NCI-H1417 treated with DMSO at 0.1 percent for 48 hours (cell line): Measurements from ENCODE around the gene OXA1L.
"Not testable (repeated sequence)": the region's sequence is repeated elsewhere in the genome, so short reads cannot be mapped to it uniquely, and the experiment has no call there.

ENCODE experiments used
- DNase-seq: peaks from one replicate; lab custom pipeline; 2025; lab: John Stamatoyannopoulos, UW

OXA1L gene

DNA sequence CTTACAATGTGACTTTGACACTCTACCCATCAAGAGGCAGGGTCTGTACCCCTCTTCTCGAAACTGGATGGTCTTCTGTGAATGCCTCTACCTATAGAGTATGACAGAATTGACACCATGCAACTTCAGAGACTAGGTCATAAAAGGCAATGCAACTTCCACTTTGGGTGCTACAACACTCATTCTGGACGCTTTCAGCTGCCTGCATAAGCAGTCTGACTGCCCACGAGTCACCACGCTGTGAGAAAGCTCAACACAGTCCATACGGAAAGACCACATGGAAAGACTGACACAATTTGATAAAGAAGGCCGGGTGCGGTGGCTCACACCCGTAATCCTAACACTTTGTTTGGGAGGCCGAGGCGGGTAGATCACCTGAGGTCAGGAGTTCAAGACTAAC lies 33.9 kb downstream of the OXA1L start:
- DNase-seq = no peak

DNA sequence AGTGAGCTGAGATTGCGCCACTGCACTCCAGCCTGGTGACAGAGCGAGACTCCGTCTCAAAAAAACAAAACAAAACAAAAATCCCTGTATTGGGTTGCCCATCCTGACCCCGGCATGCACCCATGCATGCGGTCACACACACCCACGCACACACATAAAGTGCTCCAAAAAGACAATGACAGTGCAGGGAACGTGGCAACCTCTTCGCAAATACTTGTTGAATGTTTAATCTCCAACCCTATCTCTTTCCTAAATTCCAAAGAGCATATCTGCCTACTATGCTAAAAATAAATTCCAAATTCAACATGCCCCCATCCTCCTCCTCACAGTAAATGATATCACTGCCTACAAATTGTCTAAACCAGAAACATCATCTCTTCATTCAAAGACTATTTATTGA lies 35.2 kb downstream of the OXA1L start:
- no peak for DNase-seq

DNA sequence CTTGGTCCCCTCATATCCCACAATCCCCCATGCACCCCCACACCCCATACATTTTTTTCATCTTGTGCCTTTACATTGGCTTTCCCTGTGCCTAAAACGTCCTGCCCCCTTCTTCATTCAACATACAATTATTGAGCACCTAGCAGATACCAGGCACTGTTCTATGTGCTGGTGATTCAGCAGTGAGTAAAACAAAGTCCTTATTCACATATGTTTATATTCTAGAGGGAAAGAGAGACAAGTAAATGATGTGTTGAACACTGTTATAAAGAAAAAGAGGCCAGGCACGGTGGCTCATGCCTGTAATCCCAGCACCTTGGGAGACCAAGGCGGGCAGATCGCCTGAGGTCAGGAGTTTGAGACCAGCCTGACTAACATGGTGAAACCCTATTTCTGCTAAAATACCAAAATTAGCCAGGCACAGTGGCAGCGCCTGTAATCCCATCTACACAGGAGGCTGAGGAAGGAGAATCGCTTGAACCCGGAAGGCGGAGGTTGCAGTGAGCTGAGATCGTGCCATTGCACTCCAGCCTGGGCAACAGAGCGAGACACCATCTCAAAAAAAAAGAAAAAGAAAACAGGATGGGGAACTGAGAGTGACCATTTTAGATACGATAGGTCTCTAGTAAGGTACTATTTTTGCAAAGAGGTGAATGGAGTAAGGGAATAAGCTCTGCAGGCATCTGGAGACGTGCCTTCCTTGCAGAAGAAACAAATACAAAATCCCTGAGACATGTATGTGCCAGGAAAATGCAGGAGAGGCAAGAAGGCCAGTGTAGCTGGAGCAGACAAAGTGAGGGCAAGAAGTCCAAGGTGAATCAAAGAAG lies 36.6 kb downstream of the OXA1L start:
- DNase-seq = no peak

DNA sequence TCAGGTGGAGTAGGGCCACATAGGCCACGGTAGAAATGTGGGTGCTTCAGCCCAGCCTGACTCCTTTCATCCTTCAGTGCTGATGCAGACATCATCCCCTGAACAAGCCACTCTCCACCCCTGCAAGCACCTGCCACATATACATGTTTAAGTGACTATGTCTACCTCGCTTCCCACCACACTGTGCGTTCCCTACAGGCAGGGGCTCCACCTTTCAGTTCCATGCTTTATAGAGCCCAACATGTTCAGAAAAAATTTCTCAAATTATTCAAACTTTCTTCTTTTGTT lies 37.1 kb downstream of the OXA1L start:
- no peak for DNase-seq

DNA sequence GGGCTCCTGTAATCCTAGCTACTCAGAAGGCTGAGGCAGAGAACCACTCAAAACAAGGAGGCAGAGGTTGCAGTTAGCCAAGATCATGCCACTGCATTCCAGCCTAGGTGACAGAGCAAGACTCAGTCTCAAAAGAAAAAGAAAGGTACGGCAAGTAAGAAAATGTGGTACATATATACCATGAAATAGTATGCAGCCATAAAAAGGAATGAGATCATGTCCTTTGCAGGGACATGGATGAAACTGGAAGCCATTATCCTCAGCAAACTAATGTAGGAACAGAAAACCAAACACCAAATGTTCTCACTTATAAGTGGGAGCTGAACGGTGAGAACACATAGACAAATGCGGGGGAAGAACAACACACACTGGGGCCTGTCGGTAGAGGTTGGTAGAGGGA lies 38.7 kb downstream of the OXA1L start:
- DNase-seq = not testable (repeated sequence)

DNA sequence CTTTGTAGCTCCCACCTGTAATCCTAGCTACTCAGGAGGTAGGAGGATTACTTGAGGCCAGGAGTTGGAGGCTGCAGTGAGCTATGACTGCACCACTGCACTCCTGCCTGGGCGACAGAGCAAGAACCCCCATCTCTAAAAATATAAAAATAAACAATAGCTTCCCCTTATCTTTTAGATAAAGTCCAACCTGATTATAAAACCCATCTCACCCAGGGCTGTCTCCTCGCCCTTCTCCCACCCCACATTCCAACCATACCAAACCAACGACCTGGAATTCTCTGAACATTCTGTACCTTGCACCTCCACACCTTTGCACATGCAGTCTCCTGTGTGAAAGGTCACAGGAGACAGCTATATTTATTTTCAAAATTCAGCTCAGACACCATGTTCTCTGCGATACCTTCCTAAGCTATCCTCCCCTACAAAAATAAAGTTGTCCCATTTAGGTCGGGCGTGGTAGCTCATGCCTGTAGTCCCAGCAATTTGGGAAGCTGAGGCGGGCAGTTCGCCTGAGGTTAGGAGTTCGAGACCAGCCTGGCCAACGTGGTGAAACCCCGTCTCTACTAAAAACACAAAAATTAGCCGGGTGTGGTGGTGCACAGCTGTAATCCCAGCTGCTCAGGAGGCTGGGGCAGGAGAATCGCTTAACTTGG lies 41.1 kb downstream of the OXA1L start:
- DNase-seq = no peak

DNA sequence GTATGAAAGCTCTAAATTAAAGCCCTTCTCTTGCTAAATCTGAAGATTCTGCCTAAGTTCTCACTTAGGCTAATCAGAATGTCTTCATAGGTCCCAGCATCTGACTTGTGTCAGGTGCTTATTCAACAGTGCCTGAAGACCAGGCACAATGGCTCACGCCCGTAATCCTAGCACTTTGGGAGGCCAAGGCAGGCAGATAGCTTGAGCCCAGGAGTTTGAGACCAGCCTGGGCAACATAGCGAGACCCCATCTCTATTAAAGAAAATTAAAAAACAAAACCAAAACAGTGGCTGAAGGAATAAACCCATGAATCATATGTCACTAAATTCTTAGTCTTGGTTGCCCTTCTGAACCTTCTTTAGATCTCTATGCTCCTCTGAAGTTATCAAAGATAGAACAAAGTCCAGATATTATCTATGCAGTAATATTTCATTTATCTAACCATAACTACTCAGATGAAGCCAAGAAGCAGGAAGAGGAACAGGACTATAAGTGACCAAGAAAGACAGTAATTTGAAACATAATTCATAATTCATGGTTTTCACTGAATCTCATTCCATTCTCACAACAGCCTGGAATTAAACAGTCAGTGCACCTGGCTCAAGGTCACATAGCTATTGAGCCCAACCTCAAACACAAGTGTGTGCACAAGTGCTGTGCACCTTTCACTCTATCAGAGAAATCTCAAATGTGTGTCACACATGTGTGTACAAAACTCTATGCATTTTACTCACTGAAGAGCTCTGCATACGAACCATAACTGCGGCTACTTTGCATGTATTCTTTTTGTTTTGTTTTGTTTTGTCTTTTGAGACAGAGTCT lies 42.1 kb downstream of the OXA1L start:
- DNase-seq = no peak

DNA sequence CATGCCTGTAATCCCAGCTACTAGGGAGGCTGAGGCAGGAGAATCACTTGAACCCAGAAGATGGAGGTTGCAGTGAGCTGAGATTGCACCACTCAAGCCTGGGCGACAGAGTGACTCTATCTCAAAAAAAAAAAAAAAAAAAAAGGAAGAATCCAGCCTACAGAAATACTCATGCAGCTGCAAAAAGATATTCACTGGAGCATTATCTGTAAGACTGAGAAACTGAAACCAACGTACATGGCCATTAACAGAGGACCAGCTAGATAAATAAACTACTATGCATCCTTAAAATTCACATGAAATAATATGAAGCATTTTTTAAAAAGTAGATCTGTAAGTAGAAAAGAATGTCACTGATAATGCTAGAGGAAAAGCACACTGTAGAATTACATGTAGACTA lies 45.2 kb downstream of the OXA1L start:
- DNase-seq = no peak

DNA sequence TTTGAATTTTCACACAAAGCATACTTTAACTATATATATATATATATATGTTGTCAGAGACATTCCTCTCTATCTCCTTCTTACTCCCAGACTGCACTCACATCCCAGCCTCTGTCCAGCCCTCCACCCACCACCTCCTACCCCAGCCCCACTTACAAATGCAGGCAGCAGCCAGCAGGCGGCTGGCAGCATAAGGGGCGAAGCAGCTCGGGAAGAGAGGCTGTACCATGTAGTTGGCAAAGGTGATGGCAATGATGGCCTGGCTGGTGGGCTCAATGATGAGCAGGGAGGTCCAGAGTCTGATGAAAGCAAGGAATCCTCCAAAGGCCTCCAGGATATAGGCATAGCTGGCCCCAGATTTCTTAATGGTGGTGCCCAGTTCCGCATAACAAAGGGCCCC lies 46.3 kb downstream of the OXA1L start:
- DNase-seq = no peak

DNA sequence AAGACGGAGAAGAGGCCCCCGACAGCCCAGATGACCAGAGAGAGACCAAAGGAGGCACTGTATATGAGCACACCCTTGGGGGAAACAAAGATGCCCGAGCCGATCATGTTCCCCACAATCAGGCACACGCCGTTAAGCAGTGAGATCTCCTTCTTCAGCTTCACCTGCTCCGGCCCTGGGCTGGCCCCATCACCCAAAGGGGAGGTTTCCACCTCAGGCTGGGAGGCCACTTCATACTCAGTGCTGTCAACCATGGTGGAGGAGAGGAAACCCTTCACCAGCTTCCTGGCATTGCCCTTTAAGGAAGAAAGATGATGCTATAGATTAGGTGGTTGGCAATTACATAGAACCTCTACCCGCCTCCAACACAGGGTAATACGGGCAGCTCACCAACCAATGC lies 46.7 kb downstream of the OXA1L start:
- DNase-seq = no peak

DNA sequence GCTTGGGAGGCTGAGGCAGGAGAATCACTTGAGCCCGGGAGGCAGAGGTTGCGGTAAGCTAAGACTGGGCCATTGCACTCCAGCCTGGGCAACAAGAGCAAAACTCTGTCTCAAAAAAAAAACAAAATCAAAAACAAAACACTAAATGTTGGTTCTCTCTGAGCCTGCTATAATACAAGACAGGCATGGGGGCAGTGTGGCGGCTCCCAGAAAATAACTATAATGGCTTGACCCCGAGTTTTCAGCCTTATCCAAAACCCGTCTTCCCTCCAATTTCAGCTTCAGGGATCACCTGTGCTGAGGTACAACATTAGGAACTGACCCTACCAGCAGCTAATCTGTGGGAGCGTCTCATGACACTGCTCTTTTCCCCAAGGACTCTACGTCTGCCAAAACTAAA lies 47.9 kb downstream of the OXA1L start:
- no peak for DNase-seq

DNA sequence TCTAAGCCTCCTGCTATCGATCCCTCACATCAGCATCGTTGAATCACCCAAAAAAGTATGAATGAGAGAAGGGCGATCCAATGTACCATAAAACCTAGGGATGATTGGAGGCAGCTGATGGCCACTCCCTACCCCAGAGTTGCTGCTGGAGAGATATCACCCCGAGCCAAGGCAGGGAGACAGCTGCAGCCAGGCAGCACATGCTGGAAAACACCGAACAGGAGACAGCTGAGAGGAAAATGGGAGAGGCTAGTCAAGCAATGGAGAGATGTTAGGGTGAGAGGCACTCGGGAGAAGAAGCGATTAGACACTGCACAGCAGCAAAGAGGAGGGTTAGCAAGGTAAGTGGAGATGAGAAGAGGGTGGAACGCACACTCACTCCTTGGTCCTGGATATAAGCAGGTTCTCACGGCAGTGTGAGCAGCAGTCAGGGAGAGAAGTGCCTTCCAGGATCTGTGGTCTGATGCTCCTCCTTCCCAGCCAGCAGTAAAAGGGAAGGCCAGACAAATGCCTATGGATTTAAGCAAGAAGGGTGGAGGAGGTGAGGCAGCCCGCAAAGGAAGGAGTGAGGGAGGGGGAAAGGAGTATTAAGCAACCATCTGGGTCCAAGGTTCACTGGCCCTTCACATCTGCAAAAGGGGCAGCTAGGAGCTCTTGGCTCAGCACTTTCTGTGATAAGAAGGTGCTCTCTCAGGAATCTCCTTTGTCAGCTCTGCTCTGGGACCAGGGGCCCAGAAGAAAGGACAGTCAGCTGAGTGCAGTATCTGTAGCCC lies 48.6 kb downstream of the OXA1L start, which contains the start of gene SLC7A7:
Gene SLC7A7, minus strand, starts transcription at position 495 of the 773 bp plus-strand sequence. CDS start 2,037 bp downstream, outside the sequence.
- DNase-seq = no peak

DNA sequence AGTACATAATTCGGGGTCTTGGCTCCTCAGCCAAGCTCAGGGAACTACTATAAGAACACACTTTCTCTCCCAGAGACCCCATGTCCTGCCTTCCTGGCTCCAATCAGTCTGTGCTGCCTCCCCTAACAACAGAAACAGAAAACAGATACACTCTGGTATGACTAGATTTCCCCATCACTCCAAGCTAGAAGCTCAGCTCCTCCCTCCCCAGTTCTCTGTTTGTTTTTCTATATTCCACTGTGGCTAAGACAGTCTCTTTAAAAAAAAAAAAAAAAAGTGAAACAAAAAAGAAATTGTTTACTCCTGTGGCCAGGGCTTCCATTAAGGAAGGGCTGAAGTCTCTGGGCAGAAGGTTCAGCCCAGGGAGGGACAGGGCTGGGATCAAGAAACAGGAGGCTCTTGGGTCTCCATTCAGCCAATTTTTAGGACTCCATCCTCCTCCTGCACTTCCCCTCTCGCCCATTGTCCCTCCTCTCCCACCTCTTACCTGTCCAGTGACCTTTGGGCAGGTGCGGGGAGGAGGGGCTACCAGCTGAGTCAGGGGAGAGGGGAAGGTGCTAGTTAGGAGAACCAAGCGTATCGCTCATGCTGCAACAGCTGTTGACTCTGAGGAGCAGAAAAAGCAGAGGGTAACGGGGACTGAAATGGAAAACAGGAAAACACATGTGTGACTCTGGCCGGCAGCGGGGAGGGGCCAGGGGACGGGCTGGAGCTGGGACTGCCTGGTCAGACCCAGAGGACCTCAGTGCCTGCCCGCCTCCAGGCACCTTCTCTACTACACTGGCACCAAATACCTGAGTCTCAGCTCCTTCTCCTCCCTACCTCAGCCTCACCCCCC lies 52.9 kb downstream of the OXA1L start:
- DNase-seq = no peak

DNA sequence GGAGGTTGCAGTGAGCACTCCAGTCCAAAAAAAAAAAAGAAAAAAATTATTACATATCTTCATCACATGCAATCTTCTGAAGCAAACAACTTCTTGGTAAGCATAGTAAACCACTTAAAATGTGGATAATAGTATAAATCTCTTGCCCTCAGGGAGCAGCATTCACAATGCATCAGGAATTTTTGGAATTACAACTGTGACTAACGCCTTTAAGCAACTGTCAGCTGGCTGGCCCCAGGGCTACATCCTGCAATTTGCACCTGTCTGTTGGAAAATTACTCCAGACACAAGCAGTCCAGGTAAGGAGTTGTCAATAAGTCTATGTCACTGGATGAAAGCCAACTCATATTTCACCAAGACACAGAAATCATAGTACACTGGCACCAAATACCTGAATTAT lies 54.2 kb downstream of the OXA1L start:
- no peak for DNase-seq

DNA sequence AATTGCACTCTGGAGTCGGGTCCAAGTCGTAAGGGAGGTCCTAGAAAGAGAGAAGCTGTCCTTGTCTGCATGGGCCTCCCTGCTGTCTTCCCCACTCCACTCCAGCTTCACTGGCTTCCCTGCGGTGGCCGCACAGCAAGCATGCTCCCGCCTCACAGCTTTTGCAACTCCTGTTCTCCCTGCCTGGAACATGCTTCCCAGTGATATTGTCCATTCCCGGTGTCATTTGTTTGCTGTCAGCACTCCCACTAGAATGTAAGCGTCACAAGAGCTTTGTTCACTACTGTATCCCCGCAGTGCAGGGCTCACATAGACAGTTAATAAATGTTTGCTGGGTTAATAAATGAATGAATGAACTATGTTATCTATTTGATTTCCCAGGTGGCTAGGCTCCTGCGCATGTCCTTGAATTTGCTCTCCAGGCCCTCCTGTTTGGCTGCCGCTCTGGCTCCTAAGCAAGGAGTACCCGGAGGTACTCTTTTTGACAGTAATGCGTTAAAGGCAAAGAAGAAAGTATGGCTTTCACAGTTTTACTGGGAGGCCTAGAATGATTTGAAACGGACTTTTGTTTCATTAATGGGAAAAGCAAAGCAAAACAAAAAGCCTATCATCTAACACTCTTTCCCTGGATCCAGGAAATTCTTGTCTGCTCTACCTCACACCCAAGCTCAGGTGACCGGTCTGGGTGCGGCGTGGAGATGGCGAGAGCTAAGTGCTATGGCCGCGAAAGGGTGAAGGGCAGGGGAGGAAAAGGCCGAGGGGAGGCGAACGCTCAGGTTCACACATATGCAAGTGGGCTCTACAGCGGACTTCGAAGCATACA lies 54.9 kb downstream of the OXA1L start:
- DNase-seq = peak; percentile 56

DNA sequence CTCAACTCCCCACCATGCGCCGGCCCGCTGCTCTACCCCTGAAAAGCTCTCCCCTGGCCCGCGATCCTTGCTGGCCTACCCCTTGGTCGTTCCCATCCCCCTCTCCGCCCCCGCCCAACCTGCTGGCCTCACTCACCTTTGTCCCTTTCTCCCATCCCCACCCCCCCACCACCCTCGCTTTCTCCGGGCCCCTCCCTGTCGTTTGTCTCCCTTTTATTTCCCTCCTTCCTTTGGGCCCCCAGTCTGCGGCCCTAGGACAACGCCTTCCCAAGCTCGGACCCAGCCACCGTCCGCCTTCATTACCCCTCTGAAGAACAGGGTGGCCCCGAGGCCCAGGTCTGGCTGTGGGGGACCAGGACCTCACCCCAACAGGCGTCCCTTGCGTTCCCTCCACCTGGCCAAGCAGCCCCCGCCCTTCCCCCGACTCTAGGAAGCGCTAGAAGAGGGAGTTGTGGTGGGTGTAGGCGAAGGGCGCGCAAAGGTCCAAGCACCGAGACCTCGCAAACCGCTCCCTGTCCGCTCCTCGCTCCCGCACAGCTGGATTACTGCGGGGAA lies 55.6 kb downstream of the OXA1L start:
- no peak for DNase-seq
